Epithelial cell of proximal tubule (primary cell): ENCODE measurements around the gene USP11. TPM values are rescaled to one million over a fixed set of nuclear protein-coding genes. Genes with fewer than 3 reads are reported as not detected.

ENCODE experiments used
- DNase-seq: peaks from one replicate; pipeline ENCODE4 v3.0.0-alpha.2; 2011; ENCODE audit warnings: low read depth
- H3K4me3 ChIP-seq: 2 replicates; pipeline ENCODE4 v1.5.1; 2011; ENCODE audit warnings: low read depth, mild to moderate bottlenecking, low read length
- total RNA-seq: library from RNA; depleted of rRNA; stranded (reverse); fragments of >200 nt; gene quantifications from 2 replicates; pipeline ENCODE4 v1.2.3, GENCODE V29; 2015
- TF ChIP-seq, protein P1 (sequence below): conservative IDR thresholded peaks from 2 replicates; pipeline ENCODE4 v1.5.1; 2012; ENCODE audit warnings: low read depth, mild to moderate bottlenecking, low read length

The USP11 gene
- 24.7 and 30.2 TPM in 2 replicates for total RNA-seq

DNA sequence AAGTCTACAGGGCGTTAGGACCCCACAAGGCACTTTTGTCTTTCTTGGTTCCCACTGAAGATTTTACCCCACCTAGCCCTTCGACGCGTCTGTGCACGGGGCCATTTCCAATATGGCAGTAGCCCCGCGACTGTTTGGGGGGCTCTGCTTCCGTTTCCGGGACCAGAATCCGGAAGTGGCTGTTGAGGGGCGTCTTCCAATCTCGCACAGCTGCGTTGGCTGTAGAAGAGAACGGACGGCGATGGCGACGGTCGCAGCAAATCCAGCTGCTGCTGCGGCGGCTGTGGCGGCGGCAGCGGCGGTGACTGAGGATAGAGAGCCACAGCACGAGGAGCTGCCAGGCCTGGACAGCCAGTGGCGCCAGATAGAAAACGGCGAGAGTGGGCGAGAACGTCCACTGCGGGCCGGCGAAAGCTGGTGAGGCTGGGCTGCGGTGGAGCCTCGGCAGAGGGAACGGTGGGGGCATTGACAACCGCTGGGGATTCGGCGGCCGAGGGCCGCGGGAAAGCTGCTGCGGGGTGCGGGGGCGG is at the start of gene USP11:
TSS of gene USP11 (plus strand) at position 207 of the 530 bp plus-strand sequence. CDS start at position 242, 35 bp downstream.
- peak within 1 kb of the TSS; percentile 68 for H3K4me3 ChIP-seq
- TF ChIP-seq, protein P1, sequence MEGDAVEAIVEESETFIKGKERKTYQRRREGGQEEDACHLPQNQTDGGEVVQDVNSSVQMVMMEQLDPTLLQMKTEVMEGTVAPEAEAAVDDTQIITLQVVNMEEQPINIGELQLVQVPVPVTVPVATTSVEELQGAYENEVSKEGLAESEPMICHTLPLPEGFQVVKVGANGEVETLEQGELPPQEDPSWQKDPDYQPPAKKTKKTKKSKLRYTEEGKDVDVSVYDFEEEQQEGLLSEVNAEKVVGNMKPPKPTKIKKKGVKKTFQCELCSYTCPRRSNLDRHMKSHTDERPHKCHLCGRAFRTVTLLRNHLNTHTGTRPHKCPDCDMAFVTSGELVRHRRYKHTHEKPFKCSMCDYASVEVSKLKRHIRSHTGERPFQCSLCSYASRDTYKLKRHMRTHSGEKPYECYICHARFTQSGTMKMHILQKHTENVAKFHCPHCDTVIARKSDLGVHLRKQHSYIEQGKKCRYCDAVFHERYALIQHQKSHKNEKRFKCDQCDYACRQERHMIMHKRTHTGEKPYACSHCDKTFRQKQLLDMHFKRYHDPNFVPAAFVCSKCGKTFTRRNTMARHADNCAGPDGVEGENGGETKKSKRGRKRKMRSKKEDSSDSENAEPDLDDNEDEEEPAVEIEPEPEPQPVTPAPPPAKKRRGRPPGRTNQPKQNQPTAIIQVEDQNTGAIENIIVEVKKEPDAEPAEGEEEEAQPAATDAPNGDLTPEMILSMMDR = no peak
- DNase-seq = no peak

DNA sequence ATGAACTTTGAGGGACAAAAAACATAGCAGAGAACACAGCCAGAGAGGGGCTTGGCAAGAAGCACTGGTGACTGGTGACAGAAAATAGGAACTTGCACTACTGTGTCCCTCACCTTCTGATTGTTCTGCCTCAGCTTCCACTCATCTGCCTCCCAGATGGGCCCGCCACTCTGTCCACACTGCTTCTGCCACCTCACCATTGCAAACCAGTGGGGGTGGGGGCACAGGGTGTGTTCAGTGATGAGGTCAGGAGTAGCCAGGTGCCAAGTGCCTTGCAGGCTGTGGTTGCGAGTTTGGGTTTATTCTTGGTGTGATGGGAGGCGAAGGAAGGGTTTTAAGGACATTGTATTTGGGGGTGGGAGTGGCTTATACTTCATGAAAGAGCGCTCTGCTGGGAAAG is 48.3 kb upstream of the USP11 start:
- H3K4me3 ChIP-seq = no peak overlapping the region
- TF ChIP-seq, protein P1 = no peak
- no peak for DNase-seq

DNA sequence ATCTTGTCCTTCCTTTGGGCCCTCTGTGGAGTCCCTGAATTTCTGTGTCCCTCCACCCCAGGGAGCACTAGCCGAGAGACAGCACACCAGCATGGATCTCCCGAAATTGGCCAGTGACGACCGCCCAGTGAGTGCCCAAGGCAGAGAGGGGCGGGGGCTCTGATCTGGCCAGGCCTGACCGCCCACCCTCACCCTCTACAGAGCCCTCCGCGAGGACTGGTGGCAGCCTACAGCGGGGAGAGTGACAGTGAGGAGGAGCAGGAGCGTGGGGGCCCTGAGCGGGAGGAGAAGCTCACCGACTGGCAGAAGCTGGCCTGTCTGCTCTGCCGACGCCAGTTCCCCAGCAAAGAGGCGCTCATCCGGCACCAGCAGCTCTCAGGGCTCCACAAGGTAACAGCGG is 47.6 kb upstream of the USP11 start:
- TF ChIP-seq, protein P1 = no peak
- no peak overlapping the region for H3K4me3 ChIP-seq
- no peak for DNase-seq

DNA sequence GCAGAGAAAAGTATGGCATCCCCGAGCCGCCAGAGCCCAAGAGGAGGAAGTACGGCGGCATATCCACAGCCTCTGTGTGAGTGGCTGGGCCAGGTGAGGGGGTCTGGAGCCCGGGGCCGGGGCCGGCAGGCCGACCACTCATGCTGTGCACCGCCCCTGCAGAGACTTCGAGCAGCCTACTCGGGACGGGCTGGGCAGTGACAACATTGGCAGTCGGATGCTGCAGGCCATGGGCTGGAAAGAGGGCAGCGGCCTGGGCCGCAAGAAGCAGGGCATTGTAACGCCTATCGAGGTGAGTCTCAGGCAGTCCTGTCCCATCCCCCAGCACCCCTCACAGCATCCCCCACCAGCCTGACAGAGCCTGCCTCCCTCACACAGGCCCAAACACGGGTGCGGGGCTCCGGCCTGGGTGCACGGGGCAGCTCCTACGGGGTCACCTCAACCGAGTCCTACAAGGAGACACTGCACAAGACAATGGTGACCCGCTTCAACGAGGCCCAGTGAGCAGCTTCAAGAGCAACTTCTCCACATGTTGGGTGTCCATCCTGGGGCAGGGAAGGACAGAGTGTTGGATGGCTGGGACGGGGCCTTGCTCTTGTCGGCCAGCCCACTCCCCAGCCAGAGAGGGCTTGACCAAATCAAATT is 46.6 kb upstream of the USP11 start:
- TF ChIP-seq, protein P1 = no peak
- H3K4me3 ChIP-seq = no peak overlapping the region
- no peak for DNase-seq

DNA sequence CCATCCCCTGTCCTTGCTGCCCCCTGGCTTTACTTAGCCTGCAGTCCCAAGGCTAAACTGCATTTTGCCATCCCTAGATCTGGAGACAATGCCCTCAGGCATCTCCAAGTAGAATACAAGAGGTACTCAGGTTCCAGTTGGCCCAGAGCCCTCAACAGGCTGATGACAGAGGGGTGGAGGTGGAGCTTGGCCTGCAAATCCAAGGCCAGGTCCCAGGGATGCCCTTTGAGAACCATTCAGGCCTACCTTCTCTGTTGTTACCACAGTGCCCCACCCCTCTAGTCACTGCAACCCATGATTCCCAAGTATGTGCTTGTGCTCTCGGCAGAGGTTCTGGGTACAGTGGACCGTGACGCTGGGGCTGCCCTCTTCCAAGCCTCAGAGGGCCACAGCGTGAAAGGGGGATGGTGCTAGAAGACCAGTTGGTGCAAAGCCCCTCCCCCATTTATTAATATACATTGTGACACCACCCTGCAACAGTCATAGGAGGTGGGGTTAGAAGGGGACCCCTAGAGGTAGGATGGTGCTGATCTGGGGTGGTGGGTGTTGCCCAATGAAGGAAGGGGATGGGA is 45.6 kb upstream of the USP11 start:
- peak; percentile 53 for DNase-seq
- H3K4me3 ChIP-seq = no peak overlapping the region
- TF ChIP-seq, protein P1 = no peak

DNA sequence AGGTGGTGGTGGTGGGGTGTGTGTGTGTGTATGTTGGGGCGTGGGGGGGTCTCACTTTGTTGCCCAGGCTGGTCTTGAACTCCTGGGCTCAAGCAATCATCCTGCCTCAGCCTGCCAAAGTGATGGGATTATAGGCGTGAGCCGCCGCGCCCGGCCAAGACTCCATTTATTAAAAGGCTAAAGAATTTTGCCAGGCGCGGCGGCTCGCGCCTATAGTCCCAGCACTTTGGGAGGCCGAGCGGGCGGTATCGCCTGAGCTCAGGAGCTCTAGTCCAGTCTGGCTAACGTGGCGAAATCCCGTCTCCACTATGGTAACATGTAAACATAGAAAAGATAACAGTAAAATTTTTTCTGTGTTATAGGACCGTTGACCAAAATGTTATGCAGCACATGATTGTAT is 42.9 kb upstream of the USP11 start:
- DNase-seq = no peak
- H3K4me3 ChIP-seq = no peak overlapping the region
- TF ChIP-seq, protein P1 = no peak
